DND-41 (cell line): Measurements from ENCODE around the gene IREB2.

ENCODE experiments used
- CTCF ChIP-seq: IDR thresholded peaks from 2 replicates; pipeline ENCODE4 v1.5.1; 2012; ENCODE audit warnings: borderline replicate concordance, low read length, moderate library complexity, mild to moderate bottlenecking; ENCODE audit not compliant: poor library complexity, severe bottlenecking; ENCODE audit errors: extremely low read depth
- EZH2 ChIP-seq: IDR thresholded peaks from 3 replicates; pipeline ENCODE4 v1.6.1; 2012; ENCODE audit warnings: borderline replicate concordance, low read depth, mild to moderate bottlenecking, moderate library complexity, low read length, inconsistent platforms; ENCODE audit not compliant: severe bottlenecking

- TF ChIP-seq CTCF (no peak), EZH2 (no peak)
Observed at GRCh38 chr15:78394026-78394425, 44.0 kb upstream of the IREB2 start.
